GM21381 (cell line): ENCODE results near the gene ZNF692.

ENCODE experiments used
- ATAC-seq: cut with Tn5 transposase; IDR thresholded peaks from one replicate; pipeline ENCODE4 v1.9.1; 2021; ENCODE audit warnings: mild to moderate bottlenecking, moderate library complexity; ENCODE audit not compliant: unreplicated experiment

The ZNF692 gene

DNA sequence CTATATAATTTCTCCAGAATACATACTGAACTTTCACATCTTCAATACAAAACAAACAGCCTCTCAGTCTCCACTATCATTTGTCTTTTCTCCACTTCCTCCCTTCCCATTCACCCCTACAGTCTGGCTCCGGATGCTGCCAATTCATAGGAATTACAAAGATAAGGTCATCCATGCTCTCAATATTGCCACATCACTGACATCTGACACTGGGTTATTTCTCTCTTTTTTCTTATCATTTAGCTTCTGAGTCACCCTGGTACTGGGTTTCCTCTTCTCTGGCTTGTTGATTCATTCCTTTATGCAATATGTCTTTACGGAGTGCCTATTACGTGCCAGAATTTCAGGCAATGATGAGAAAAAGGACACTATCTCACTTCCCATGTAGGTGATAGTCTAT is 30.0 kb downstream of the ZNF692 start:
- ATAC-seq, result no peak

- peak; percentile 89 for ATAC-seq
Observed at GRCh38 chr1:248825909-248826760, 32.8 kb downstream of the ZNF692 start, which contains the start of gene SH3BP5L. Gene SH3BP5L, minus strand, starts transcription at chr1:248825915. Its CDS starts 980 bp downstream, at chr1:248824935.

GRCh38 chr1:248825573-248825908 is 33.3 kb downstream of the ZNF692 start:
- peak; percentile 2 for ATAC-seq

DNA sequence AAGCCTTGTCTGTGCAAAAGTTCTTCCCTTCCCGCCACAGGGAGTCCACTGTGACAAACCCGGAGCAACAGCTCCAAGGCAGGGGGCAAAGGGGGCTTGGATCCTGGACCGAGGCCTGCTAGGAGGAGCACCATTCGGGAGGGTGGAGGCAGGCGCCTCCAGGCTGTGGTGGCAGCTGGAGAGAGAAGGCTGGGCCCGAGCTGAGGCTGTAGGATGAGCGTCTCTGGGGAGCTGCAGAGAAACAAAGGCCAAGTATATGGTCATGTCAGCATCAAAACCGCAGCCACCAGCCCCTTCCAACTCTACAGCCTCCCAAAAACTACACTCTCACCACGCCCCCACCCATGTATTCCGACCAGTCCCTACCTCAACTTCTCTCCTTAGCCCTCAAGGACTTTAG is 33.7 kb downstream of the ZNF692 start:
- ATAC-seq, result no peak

- no peak for ATAC-seq
Observed at GRCh38 chr1:248824701-248825100, 34.2 kb downstream of the ZNF692 start.

DNA sequence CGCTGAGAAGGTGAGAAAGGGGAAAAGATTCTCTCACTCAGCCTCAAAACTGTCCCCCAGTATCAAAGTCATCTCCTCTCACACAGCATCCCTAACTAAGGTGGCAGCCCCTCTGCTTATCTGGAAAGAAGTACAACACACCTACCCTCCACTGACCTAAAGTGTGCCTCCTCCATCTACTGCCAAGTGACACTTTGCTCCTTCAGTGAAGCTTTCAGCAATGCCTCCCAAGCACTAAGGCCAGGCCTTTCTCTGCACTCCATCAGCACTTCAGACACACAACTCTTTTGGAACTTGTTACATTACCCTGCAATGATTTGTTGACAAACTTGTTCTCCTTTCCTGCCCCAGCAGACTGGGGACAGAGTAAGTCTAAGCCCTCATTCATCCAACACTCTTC is 34.6 kb downstream of the ZNF692 start:
- ATAC-seq, result no peak

DNA sequence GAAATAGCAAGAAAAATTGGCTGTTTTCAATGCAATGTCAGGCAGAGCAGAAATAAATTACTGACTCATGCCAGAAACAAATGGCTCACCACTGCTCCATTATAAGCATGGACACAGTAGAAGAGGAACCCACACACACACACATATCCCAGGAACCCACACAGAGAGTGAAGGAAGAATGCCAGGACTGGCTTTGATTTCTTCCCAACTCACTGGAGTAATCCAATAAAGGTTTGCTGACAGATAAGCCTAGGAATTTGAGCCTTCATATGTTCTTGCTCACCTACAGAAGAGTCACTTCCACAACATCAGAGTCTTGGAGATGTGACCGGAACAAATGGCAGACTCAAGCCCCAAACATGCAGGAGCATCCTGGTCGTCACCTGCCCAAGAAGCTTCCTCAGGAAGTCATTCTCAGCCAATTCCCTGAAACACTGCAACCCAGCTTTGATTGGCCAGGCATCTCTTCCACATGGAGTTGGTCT is 35.3 kb downstream of the ZNF692 start:
- no peak for ATAC-seq

- no peak for ATAC-seq
Observed at GRCh38 chr1:248822148-248823032, 36.5 kb downstream of the ZNF692 start.

DNA sequence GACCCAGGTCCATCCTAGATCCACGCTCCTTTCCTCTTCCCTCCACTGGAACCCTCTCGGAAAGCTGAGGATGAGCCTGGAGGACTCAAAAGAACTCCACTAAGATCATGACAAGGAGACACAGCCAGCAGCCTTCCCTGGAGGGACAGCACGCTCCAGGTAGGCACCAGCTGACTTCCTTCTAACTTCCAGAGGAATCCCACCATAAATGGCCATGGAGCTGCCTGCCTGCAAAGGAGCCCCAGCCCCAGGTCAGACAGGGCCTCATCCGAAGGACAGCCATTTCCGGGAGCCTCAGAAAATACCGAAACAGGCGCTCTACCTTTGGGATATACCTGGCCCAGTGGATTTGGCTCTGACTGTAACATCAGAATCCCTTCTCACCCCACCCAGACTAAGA is 37.2 kb downstream of the ZNF692 start:
- no peak for ATAC-seq

- no peak for ATAC-seq
Observed at GRCh38 chr1:248821101-248821500, 37.8 kb downstream of the ZNF692 start.

- ATAC-seq, result no peak
Observed at GRCh38 chr1:248820041-248820585, 38.8 kb downstream of the ZNF692 start.

DNA sequence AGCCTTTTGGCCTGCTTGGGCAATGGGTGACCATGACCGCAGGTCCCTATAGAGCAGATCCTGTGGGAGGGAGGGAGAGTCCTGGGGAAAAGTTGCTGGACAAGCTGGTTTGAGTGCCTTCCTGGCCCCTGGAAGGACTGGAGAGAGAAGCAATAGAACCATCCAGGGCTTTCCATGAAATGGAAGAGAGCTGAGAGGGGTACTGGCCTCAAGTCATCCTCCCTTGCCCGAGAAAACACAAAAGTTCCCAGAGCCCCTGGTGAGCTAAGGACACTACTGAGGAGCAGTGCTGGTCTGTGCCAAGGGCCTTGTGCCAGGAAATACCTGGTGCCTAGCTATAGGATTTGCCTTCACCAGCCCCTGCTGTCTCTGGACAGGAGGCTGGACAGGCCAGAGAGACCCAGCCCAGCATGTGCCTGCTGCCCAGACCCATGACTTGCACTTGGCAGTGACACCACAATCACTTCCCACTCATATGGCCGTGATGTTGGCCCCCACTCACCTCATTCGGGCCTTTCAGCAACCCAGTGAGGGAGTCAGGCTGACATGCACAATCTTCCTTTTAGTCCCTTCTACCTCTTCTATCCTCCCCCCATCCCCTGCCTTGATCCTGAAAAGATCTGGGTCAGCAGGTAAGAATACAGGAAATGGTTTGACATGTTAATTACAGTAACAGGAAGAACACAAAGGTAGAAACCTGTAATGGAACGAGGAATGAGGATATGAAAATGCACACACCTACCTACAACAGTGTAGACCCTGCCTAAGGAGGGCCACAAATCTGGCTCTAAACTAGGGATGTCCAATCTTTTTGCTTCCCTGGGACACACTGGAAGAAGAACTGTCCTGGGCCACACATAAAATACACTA is 40.1 kb downstream of the ZNF692 start:
- ATAC-seq, result no peak

GRCh38 chr1:248817065-248817464 is 41.8 kb downstream of the ZNF692 start:
- no peak for ATAC-seq

- no peak for ATAC-seq
Observed at GRCh38 chr1:248816042-248816851, 42.6 kb downstream of the ZNF692 start.

GRCh38 chr1:248815407-248816034 is 43.4 kb downstream of the ZNF692 start:
- ATAC-seq, result no peak

DNA sequence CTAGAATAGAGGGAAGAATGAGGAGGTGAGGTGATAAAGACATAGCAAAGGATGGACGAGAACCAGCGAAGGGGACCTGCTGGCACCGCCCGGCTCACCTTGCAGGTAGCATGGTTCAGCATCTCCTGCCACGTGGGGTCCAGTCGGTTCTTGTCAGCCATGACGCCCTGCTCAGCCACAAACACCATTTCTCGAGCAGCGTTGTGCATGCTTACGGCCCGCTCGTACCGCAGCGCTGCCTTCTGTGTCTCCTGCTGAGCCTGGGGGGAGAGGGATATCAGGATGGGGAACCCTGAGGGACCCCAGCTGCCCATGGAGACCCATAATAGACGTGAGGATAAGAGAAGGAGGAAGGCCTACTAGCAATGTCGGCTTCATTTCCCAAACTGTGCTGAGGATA is 44.5 kb downstream of the ZNF692 start:
- ATAC-seq, result no peak

DNA sequence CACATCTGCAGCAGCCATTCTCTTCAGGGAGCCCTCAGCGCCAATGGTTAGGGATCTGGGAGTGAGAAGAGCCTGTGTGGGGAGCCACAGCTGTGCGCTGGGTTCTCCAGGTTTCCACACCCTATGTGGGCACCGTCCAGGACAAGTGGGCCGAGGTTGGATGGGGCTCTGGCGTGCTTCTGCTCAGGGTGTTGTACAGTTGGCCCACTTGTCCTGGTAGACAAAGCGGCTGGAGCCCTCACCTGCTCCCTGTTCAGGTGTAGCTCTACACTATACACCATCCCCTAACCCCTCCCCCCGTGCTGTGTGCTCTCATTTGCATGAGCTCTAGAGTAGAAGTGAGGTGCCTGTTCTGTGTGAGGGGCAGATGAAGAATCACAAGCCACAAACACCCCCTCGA is 45.3 kb downstream of the ZNF692 start:
- no peak for ATAC-seq

- no peak for ATAC-seq
Observed at GRCh38 chr1:248812736-248813425, 46.0 kb downstream of the ZNF692 start.
